ENCODE data around the gene RIN1.

Gene RIN1

DNA sequence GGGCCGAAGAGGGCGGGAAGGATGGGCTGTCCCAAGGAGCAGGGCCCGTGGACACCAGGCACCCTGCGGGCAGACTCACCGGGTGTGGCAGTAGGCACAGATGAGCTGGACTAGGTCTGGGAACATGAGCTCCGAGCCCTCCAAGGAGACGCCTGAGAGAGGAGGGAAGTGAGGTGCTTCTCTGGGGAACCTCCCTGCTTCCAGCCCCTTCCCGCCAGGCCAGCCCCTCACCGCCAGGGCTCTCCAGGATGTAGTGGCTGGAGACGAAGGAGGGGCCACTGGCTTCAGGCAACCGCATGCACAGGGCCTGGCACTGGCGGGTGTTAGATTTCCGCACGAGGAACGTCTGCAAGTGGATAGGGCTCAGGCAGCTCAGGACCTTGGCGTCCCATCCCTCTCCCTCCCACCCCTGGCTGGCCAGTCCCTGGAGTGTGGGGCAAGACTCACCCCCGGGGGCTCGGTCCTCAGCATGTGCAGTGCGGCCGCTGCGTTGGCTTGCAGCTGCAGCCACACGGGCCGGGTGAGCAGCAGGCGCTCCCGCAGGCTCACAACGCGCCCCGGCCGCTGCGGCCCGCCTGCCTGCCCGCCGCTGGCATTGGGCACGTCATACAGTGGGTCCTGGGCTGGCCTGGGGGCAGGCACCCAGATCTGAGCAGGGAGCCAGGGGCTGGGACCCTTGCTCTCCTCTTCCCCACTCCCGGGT, 552 bp downstream of the RIN1 start:
- DNase-seq (ENCODE audit: low read depth, low spot score): no peak

GRCh38 chr11:66334605-66335442, 1.4 kb downstream of the RIN1 start:
- no peak for DNase-seq (ENCODE audit: low read depth, low spot score)

DNA sequence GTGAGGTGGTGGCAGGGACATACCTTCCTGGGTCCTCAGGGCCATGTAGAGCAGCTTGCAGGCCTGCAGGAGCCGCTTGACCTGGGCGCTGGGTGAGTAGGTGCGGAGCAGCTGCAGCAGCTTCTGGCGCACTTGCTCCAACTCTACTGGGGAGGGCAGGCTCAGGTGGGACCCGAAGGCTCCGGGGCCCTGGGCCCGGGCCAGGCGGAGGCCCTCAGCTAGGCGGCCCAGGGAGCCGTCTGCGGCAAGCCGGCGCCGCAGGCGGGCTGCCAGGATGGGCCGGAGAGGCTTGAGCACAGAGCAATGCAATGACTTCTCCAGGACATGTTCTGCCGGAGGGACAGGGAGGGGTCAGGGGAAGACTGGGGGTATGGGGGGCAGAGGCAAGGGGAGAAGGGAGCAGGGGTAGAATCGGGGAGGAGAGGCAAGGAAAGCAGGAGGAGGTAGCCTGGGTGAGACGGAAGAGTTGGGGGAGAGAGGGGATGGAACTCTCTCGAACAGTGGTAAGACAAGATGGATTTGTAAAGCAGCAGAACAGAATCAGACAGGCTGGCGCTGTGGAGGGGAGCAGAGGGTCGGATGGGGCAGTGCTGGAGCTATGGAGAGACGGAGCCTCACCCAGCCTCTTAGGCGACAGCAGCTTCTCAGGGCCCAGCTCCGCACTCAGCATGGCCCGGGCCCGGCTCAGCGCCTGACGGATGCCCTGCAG, 2.2 kb downstream of the RIN1 start:
- no peak for DNase-seq (ENCODE audit: low read depth, low spot score)

DNA sequence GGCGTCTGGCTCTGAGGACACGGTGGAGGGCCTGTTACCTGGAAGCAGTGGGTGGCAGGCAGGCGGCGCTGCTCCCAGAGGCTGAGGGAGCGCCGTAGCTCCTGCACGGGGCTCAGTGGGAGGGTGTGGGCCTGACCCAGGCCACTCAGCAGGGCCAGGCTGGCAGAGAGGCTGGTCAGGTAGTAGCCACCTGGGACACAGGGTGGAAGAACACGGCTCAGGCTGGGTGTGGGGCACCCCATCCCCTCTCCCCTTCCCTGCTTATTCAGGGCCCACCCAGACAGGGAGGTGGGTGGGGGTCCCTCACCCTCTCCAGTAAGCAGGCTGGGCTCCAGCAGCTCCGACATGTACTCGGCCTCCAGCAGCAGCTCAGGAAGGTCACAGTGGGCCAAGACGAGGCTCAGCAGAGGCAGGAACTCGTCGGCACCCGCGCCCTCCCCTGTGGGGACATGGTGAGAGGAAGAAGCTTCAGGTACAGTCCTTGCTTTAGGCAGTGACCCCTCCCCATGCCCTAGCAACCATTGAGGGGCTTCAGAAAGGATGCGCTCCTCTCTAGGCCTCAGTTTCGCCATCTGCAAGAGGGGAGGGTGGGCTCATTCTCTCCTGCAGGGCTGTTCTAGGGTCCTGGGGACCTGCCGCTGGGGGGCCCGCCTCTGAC, 2.9 kb downstream of the RIN1 start:
- no peak for DNase-seq (ENCODE audit: low read depth, low spot score)

- no peak for DNase-seq (ENCODE audit: low read depth, low spot score)
These were observed 3.6 kb downstream of the RIN1 start for GRCh38 chr11:66332371-66333219.

DNA sequence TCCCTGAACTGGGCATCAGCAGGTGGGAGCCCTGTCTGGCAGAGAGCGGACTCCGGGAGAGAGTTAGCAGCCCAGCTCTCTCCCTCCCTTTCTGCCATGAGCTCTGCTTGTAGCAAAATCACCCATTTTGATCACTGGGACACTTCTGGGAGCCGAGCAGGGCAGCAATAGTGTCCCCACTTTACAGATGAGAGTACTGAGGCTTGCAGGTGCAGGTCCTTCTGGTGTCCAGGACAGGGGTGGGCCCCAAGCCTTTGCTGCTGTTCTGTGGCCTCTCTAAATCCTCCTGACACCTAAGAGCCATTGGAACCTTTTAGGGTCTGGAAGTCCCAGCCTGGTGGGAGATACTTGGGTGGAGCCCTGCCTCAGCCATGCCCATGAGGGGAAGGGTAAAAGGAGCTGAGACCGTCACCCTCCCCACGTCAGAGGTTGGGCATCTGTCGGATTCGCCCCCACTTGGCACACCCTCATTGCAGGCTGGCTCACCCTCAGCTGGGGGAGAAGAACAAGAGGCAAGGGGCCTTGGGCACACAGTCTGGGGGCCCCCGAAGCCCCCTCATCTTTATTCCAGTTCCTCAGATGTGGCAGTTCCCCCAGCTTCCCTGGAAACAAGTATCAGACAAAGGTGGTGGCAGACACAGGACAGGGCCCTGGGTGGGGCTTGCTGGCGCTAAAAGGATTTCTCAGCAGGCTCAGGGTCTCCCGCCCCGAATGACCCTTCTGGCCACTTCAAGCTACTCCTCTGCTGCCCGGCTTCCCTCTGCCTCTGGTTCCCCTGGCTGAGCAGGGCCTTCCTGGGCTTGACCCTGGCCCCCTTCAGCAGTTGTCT, 4.5 kb downstream of the RIN1 start:
- no peak for DNase-seq (ENCODE audit: low read depth, low spot score)

DNA sequence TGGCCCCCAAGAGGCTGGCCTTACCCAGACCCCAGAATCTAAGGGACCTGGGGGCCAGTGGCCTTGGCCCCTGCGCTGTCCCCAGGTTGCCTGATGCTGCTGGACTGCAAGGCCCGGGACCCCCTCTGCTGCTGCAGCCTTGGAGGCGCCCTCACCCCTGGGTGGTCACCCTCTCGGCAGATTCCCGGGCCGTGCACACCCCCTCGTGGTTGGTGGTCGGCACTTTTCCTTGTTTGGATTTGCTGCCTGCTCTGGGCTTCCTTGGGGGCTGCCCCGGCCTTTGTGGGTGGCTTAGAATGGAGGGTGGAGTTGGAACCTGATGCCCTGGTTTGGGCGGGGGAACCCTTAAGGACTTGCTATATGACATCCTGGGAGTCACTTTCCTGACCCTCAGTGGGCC, 5.3 kb downstream of the RIN1 start:
- no peak for DNase-seq (ENCODE audit: low read depth, low spot score)

DNA sequence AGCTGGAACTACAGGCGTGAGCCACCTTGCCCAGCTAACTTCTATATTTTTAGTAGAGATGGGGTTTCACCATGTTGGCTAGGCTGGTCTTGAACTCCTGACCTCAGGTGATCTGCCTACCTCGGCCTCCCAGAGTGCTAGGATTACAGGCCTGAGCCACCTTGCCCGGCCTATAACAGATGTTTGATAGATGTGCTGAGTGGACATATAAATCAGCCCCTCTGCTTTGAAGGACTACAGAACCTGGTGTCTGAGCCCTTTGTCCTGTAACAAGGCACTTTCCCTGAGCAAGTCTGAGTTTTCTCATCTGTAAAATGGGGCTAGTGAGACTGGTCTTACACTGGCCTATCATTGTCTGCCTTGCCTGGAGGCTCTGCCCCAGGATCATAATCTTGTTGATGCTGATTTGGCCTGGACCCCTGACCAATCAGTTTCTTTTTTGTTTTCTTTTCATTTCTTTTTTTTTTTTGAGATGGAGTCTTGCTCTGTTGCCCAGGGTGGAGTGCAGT, 7.0 kb downstream of the RIN1 start:
- no peak for DNase-seq (ENCODE audit: low read depth, low spot score)

DNA sequence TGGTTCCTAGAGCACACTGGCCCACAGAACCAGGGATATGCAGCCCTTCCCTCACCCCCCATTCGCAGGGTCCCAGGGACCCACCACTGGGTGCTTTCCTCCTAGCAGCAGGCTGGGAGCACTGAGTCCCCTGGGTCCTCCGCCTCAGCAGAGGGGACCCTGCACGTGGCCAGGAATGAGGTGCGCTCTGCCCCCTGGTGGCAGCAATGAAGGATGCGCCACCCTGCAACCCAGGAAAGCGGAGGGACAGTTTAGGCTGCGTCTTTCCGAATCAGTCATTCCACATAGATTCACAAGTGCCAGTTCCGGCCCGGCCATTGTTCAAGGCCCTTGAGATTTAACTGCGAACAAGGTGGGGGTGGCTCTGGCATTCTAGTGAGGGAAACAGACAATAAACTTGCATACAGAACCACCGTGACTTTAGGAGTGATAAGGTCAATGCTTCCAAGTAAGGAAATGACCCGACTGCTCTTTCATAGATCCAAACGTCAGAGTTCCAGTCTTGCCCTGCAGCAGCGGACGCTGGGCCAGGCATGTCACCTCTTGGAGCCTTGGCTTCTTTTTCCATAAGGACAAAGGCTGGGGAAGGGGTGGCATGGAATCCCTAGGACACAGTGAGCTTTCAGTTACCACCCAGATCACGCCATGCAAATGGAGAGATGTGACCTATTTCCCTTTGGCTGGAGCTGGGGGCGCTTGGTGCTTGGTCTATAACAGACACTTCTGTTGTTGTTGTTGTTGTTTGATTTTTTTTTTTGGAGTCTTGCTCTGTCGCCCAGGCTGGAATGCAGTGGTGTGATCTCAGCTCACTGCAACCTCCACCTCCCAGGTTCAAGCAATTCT, 7.7 kb downstream of the RIN1 start:
- DNase-seq (ENCODE audit: low read depth, low spot score): no peak

DNA sequence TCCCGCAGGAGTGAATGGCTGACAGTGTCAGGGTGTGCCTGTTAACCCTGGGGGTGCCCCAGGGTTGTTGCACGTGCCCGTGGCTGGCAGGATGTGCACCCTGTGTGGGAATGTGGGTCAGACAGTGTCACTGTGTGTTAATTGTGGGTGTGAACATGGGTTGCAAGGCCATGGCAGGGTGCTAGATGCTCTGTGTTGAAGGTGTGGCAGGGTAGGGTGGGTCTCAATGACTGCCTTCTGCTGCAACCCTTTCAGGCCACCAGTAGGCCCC, 8.3 kb downstream of the RIN1 start:
- no peak for DNase-seq (ENCODE audit: low read depth, low spot score)

DNA sequence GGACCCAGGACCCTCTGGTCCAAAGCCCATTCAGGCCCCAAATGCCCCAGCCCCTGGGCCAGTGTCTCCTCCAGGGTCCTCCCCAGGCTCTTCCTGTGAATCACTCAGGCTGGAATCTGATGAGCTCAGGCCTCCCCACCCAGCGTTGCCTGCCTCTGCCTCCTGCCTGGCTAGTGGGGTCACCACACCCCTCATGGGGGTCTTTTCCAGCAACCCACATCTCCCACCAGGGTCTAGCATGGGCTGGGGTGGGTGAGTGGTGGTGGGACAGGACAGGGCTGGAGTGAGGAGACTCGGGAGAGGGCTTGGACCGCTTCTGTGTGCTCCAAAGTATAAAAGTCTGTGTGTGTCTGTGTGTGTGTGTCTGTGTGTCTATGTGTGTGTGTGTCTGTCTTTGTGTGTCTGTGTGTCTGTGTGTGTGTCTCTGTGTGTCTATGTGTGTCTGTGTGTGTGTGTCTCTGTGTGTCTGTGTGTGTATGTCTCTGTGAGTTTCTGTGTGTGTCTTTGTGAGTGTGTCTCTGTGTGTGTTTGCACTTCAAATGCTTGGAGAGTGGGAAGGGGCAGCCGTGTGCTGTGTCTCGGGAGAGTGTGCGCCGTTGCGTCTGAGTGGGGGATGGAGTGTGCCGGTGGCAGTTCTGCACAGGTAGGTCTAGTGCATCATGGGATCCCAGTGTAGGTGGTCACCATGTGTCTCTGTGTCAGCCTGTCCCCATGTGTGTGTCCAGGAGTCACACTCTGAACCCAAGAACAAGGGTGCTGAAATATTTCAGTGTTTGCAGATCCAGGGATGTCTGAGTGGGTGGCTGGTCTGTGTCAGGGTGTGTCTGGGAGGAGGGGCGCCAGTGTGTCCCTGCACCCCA, 8.8 kb downstream of the RIN1 start:
- no peak for DNase-seq (ENCODE audit: low read depth, low spot score)

DNA sequence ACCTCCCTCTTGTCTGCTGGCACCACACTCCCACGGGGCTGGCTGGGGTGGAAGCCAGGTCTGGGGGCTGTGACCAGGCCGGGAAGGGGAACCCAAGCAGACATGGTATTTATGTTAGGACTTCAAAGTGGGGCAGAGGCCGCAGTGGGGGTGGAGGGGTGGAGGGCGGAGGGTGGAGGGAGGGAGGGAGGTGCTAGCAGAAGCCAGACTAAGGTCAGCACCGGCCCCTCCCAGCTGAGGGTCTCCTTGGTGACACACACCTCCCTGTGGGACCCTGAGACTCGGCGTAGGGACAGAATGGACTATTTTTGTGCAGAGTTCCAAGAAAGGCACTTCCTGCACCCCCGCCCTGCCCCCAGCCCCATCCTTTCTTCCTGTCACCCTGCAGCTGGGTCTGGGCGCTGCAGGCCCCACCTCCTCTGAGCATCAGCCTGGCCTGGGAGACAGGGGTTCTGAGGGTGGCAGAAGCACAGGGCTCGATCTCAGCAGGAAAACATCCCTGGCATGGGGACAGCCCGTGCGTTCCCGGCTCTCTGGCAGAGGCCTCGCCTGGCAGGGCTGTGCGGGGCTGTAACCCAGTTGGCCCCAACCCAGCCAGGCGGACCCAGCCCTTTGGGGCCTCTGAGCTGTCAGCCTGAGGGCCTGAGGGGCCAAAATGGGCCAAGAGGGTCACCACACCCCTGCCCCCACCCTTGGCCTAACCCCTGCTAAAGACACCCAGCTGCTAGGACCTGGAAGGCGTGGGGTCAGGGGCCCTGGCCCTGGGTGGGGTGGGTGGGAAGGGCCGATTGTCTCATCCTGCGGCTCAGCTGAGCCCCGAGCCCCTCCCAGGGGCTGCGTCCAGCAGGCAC, 9.7 kb downstream of the RIN1 start:
- no peak for DNase-seq (ENCODE audit: low read depth, low spot score)

DNA sequence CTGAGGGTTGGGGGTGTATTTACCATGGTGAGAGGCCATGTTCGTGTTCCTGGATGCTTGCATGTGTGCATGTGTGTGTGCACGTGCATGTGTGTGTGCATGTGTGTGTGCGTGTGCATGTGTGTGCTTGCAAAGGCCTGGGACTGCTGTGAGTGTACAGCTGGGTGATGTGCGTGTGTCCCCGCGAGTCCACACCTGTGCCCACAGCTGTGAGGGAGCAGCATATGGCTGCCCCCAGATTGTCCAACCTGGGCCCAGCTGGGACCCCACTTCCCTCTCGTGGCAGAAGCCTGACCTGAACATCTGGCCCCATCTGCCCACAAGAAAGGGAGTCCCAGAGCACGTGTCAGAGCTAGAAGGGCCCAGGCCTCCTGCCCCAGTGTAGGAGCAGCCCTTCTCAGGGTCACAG, 11.0 kb downstream of the RIN1 start:
- DNase-seq (ENCODE audit: low read depth, low spot score): no peak

DNA sequence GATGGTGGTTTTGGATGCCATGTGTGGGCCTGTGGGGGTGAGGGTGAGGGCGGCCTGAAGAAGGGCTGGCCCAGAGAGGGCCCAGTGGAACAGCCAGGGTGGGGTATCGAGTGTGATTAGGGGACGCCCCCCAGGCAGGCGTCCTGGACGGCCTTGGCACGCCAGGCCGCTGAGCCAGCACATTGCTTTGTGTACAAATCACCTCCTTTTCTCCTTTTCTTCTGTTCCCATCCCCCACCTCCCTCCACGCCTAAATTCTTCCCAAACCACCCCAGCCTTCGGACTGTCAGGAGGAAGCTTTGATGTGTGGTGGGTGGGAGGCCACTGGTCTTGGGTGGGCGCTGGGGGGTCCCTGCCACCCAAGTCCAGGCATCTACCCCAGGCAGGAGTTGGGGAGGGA, 11.6 kb downstream of the RIN1 start:
- DNase-seq (ENCODE audit: low read depth, low spot score): no peak

- DNase-seq (ENCODE audit: low read depth, low spot score): no peak
These were observed 12.6 kb downstream of the RIN1 start for GRCh38 chr11:66323684-66324083.

GRCh38 chr11:66322732-66323427, 13.4 kb downstream of the RIN1 start:
- no peak for DNase-seq (ENCODE audit: low read depth, low spot score)

DNA sequence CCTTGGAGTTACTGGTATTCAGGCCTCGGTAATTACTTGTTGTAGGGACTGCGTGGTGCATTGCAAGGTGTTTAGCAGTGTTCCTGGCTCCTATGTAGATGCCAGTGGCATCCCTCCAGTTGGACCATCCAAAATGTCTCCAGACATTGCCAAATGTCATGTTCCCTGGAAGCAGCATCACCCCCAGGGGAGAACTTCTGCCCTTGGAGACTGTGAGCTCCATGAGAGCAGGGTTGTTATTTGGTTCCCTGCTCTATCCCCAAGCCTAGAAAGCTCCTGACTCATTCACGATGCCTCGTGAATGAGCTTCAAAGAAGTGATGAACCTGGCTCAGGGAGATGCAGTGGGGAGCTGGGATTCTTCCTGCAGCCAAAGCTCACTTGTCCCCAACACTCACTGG, 14.6 kb downstream of the RIN1 start:
- DNase-seq (ENCODE audit: low read depth, low spot score): no peak
